Right lobe of liver (tissue), 6 donors: ENCODE results near the gene TTF1. TPM values are rescaled to one million over a fixed set of nuclear protein-coding genes. Genes with fewer than 3 reads are reported as not detected.

Experiments used
- ATAC-seq, 4 donors: fragments of 200-7000 bp; cut with Tn5 transposase; one replicate each; pipeline ENCODE4 v1.9.1; 2020; ENCODE audit warnings: mild to moderate bottlenecking in 4 of 4, moderate library complexity in 4 of 4
- DNase-seq, 3 donors: peaks; one replicate each; pipeline ENCODE4 v3.0.0-alpha.2; 2020
- H3K27ac ChIP-seq, 3 donors: fragments of 200-600 bp; one replicate each; pipeline ENCODE4 v1.8.0; 2022
- H3K27me3 ChIP-seq, 2 donors: fragments of 200-600 bp; one replicate each; pipeline ENCODE4 v1.8.0; 2022
- H3K36me3 ChIP-seq, 4 donors: fragments of 200-600 bp; sonication (generic) in 1 of 4; one replicate each; pipeline versions ENCODE4 v1.5.1 to v1.8.0; 2017 to 2022; ENCODE audit warnings: control low read depth in 1 of 4
- H3K4me1 ChIP-seq, 4 donors: fragments of 200-600 bp; sonication (generic) in 1 of 4; one replicate each; pipeline versions ENCODE4 v1.5.1 to v1.8.0; 2017 to 2022; ENCODE audit warnings: control low read depth in 1 of 4
- H3K4me3 ChIP-seq, 3 donors: fragments of 200-600 bp; one replicate each; pipeline ENCODE4 v1.8.0; 2022
- H3K9me3 ChIP-seq, 4 donors: fragments of 200-600 bp; sonication (generic) in 1 of 4; one replicate each; pipeline versions ENCODE4 v1.5.1 to v1.8.0; 2017 to 2022; ENCODE audit warnings: control low read depth in 1 of 4
- CTCF ChIP-seq, 4 donors: fragments of 200-600 bp in 3 of 4; fragments of 450-650 bp in 1 of 4; IDR thresholded peaks; one replicate each; pipeline versions ENCODE4 v1.5.1 to v1.8.0; 2016 to 2022; ENCODE audit warnings: antibody characterized with exemption in 4 of 4, mild to moderate bottlenecking in 2 of 4
- POLR2A ChIP-seq: fragments of 450-650 bp; IDR thresholded peaks from one replicate; pipeline ENCODE4 v1.6.1; 2017; ENCODE audit warnings: antibody characterized with exemption, mild to moderate bottlenecking
- whole genome bisulfite sequencing: methylation state at CpG from one replicate; pipeline ENCODE4 v1.1.6; 2018; ENCODE audit warnings: low coverage, low lambda C conversion rate; ENCODE audit not compliant: insufficient coverage; ENCODE audit errors: missing lambda C conversion rate; 5-methylcytosine and 5-hydroxymethylcytosine counted together
- intact Hi-C, 2 donors: fragments of 100-400 bp; cut with DNase I; formaldehyde crosslinking; loops; one replicate each; pipeline versions ENCODE4 v1.11.2 to v1.14.1; 2022
- total RNA-seq, 6 experiments: library from RNA; depleted of rRNA in 2 of 6; stranded (reverse); fragments of >200 nt in 2 of 6; fragmentation: NEBNext Ultra II Directional in 3 of 6; extraction: Animal tissue kit (Norgen Biotek cat#: 25700) in 3 of 6; gene quantifications; one replicate each; pipeline versions ENCODE4 v1.1.0 to v1.2.4, GENCODE V29; 2016 to 2023
- donor health status: DM: no; HTN: yes; CAD: no.
- donor health status: DM: no; HTN: no; CAD: no.
- donor health status: DM: no; HTN: no; CAD: no.
- donor health status: DM: no; HTN: yes; CAD: no.
- donor health status: DM: no; HTN: yes; CAD: no.

The TTF1 gene
- total RNA-seq, 6 experiments from 2014 or later = 2.2 to 6.0 (median 3.4) TPM

DNA sequence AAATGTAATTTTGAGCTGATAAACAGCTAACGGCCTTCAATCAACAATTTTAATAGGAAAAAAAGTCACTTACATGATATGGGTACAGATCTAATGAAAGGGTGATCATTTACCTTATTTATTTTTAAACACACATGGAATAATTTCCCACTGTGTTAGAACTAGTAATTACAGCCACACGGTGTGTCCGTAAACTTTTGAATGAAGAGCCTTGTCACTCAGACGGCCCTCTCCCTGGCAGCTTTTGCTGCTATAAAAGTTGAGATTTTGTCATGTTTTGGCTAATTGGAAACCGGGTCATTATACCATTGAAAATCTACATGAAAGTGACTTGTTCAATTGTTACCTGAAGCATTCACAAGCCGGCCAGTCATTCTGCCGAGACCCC is 19.0 kb upstream of the TTF1 start:
- Histone ChIP-seq H3K4me3 (no peak overlapping the region), H3K27me3 (no peaks in the 10 kb centered on the region), H3K27ac (no peak overlapping the region), H3K36me3 (no peaks in the 10 kb centered on the region), H3K4me1 (no peaks in the 10 kb centered on the region), H3K9me3 (no peaks in the 10 kb centered on the region)
- DNase-seq (no peak), ATAC-seq (no peak)
- TF ChIP-seq CTCF (IDR thresholded peaks at IDR 0.05) (no peak), POLR2A (no peak)
- intact Hi-C loops = no loop called here
- WGBS = 39% methylated on average over 7 of the region's 7 CpGs

- Histone ChIP-seq H3K4me1 (no peaks in the 10 kb centered on the region), H3K4me3 (no peak overlapping the region), H3K9me3 (no peaks in the 10 kb centered on the region), H3K27me3 (no peaks in the 10 kb centered on the region), H3K27ac (no peak overlapping the region), H3K36me3 (no peaks in the 10 kb centered on the region)
- DNase-seq (no peak), ATAC-seq (no peak)
- WGBS = 32% methylated on average over 17 of the region's 22 CpGs
- no peak for TF ChIP-seq CTCF (IDR thresholded peaks at IDR 0.05)
- TF ChIP-seq POLR2A = no peak
- intact Hi-C loops = no loop called here
Observed at GRCh38 chr9:132424857-132425674, 18.4 kb upstream of the TTF1 start.

- Histone ChIP-seq H3K27me3 (no peaks in the 10 kb centered on the region), H3K27ac (no peak overlapping the region), H3K4me1 (no peaks in the 10 kb centered on the region), H3K9me3 (no peaks in the 10 kb centered on the region), H3K36me3 (no peaks in the 10 kb centered on the region), H3K4me3 (no peak overlapping the region)
- DNase-seq = no peak
- ATAC-seq = no peak
- intact Hi-C loops = no loop called here
- WGBS = 74% methylated on average over 5 of the region's 5 CpGs
- TF ChIP-seq POLR2A = no peak
- no peak for TF ChIP-seq CTCF (IDR thresholded peaks at IDR 0.05)
Observed at GRCh38 chr9:132423503-132423902, 16.9 kb upstream of the TTF1 start.

DNA sequence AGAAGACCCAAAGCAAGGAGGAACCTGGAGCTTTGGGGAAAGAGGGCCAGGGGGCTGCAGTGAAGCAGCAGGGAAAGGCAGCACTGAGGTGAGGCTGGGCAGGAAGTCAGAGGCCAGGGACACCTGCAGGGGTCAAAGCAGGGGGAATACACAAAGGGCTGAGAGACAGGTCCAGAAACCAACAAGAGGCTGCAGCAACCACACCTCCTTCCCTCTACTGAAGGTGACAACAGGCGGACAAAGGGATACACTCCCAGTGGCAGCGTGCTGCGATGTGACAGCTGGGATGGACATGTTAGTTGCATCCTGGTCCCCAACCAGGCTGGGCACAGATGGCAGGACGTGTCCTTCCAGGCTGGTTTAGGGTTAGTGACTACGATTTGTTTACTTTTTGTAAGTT is 15.9 kb upstream of the TTF1 start:
- no peak for ATAC-seq
- H3K36me3 ChIP-seq = no peaks in the 10 kb centered on the region
- H3K27me3 ChIP-seq = no peaks in the 10 kb centered on the region
- intact Hi-C loops = no loop called here
- WGBS = no CpG with 5 or more reads among the region's 5 CpGs
- no peak overlapping the region for H3K27ac ChIP-seq
- no peak for TF ChIP-seq CTCF (IDR thresholded peaks at IDR 0.05)
- TF ChIP-seq POLR2A = no peak
- no peak overlapping the region for H3K4me3 ChIP-seq
- H3K9me3 ChIP-seq = no peaks in the 10 kb centered on the region
- no peak for DNase-seq
- H3K4me1 ChIP-seq = no peaks in the 10 kb centered on the region
